ENCODE data around the gene LTBP4. TPM values are rescaled to one million over a fixed set of nuclear protein-coding genes. Genes with fewer than 3 reads are reported as not detected.

Gene LTBP4
- total RNA-seq, 1 experiment from 2014 or later, result 9.6 TPM

- Histone ChIP-seq H3K9me2 (replicated peaks; ENCODE audit: insufficient read depth, low read length) (no peaks in the 10 kb centered on the region), H3K27ac (ENCODE audit: low read length) (no peak overlapping the region), H3K36me3 (ENCODE audit: insufficient read depth, low read length) (no peaks in the 10 kb centered on the region), H3K4me2 (ENCODE audit: low read depth, low read length, poor library complexity, severe bottlenecking) (peak overlapping the region; percentile 61), H3K27me3 (ENCODE audit: low read length) (no peaks in the 10 kb centered on the region), H4K20me1 (ENCODE audit: insufficient read depth, low read depth, low read length) (no peaks in the 10 kb centered on the region), H3K4me3 (ENCODE audit: low read length) (peak overlapping the region; percentile 52), H3K79me2 (ENCODE audit: low read length) (no peaks in the 10 kb centered on the region), H3K9ac (ENCODE audit: low read length) (peak overlapping the region; percentile 18), H3K9me3 (ENCODE audit: low read length) (no peaks in the 10 kb centered on the region), H2AFZ (ENCODE audit: low read length) (peak overlapping the region; percentile 73; the same call in 1 of the 2 replicates), H3K4me1 (ENCODE audit: low read length) (peaks cover 16% of the 10 kb centered on the region)
- DNase-seq, result no peak
Measured at GRCh38 chr19:40571005-40571318, 30.2 kb upstream of the LTBP4 start.

DNA sequence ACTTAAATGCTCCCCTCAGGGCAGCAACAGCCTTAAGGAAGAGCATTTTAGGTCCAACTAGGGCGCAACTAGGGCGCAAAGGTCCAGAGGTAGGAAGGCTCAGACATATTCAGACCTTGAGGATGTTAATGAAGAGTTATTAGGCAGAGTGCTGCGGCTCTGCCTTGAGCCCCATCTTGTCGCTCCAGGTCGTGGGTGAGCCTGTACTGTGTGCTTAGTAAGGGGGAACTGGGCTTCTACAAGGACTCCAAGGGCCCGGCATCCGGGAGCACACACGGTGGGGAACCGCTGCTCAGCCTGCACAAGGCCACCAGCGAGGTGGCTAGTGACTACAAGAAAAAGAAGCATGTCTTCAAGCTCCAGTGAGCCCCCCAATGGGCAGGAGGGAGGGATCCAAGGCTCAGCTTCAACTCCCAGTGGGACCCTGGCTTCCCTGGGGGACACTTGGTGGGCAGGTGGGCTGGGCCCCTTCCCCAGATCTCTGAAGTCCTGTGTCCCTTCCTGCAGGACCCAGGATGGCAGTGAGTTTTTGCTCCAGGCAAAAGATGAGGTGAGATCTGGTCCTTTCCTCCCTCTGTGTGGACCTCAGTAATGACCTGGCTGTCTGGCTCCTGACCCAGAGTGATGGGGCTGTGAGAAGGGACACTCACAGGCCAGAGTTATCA, 29.2 kb upstream of the LTBP4 start:
- H3K27me3 ChIP-seq (ENCODE audit: low read length), result no peaks in the 10 kb centered on the region
- no peaks in the 10 kb centered on the region for H4K20me1 ChIP-seq (ENCODE audit: insufficient read depth, low read depth, low read length)
- H3K36me3 ChIP-seq (ENCODE audit: insufficient read depth, low read length), result no peaks in the 10 kb centered on the region
- H3K4me1 ChIP-seq (ENCODE audit: low read length), result peaks cover 21% of the 10 kb centered on the region
- no peak overlapping the region for H3K4me2 ChIP-seq (ENCODE audit: low read depth, low read length, poor library complexity, severe bottlenecking)
- no peak overlapping the region for H3K4me3 ChIP-seq (ENCODE audit: low read length)
- no peak overlapping the region for H2AFZ ChIP-seq (ENCODE audit: low read length)
- H3K27ac ChIP-seq (ENCODE audit: low read length), result no peak overlapping the region
- H3K79me2 ChIP-seq (ENCODE audit: low read length), result peaks cover 2% of the 10 kb centered on the region
- no peaks in the 10 kb centered on the region for H3K9me3 ChIP-seq (ENCODE audit: low read length)
- H3K9me2 ChIP-seq (replicated peaks; ENCODE audit: insufficient read depth, low read length), result no peaks in the 10 kb centered on the region
- no peak overlapping the region for H3K9ac ChIP-seq (ENCODE audit: low read length)
- DNase-seq, result no peak

DNA sequence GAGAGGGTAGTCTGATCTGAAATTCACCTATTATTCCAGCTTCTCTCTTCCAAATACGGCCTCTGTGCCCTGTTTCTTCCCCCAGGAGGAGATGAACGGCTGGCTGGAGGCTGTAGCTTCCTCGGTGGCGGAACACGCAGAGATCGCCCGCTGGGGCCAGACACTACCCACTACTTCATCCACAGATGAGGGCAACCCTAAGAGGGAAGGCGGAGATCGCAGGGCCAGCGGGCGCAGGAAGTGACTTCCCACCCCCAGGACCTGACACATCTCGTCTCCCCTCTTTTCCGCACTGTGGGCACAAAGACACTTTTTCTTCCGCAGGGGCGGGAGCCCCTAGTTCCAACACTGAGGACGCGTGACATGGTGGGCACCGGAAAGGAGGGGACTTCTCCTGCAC, 25.8 kb upstream of the LTBP4 start:
- Histone ChIP-seq H4K20me1 (ENCODE audit: insufficient read depth, low read depth, low read length) (0 out of 2 replicates have a peak, but pooled peaks cover 5% of the 10 kb centered on the region), H3K36me3 (ENCODE audit: insufficient read depth, low read length) (peaks cover 10% of the 10 kb centered on the region), H3K4me2 (ENCODE audit: low read depth, low read length, poor library complexity, severe bottlenecking) (no peak overlapping the region), H3K79me2 (ENCODE audit: low read length) (peaks cover 19% of the 10 kb centered on the region), H3K9me3 (ENCODE audit: low read length) (no peaks in the 10 kb centered on the region), H3K27ac (ENCODE audit: low read length) (no peak overlapping the region), H3K4me1 (ENCODE audit: low read length) (peaks cover 31% of the 10 kb centered on the region), H3K9me2 (replicated peaks; ENCODE audit: insufficient read depth, low read length) (no peaks in the 10 kb centered on the region), H3K9ac (ENCODE audit: low read length) (no peak overlapping the region), H3K4me3 (ENCODE audit: low read length) (no peak overlapping the region), H2AFZ (ENCODE audit: low read length) (no peak overlapping the region), H3K27me3 (ENCODE audit: low read length) (no peaks in the 10 kb centered on the region)
- no peak for DNase-seq

- Histone ChIP-seq H3K36me3 (ENCODE audit: insufficient read depth, low read length) (peaks cover 16% of the 10 kb centered on the region), H3K4me2 (ENCODE audit: low read depth, low read length, poor library complexity, severe bottlenecking) (peak overlapping the region; percentile 87), H3K9ac (ENCODE audit: low read length) (peak overlapping the region; percentile 89), H3K27ac (ENCODE audit: low read length) (no peak overlapping the region), H3K4me1 (ENCODE audit: low read length) (peaks cover 27% of the 10 kb centered on the region), H3K4me3 (ENCODE audit: low read length) (peak overlapping the region; percentile 97; the same call in 1 of the 2 replicates), H2AFZ (ENCODE audit: low read length) (peak overlapping the region; percentile 48; the same call in 1 of the 2 replicates), H4K20me1 (ENCODE audit: insufficient read depth, low read depth, low read length) (0 out of 2 replicates have a peak, but pooled peaks cover 5% of the 10 kb centered on the region), H3K9me3 (ENCODE audit: low read length) (no peaks in the 10 kb centered on the region), H3K9me2 (replicated peaks; ENCODE audit: insufficient read depth, low read length) (no peaks in the 10 kb centered on the region), H3K27me3 (ENCODE audit: low read length) (no peaks in the 10 kb centered on the region), H3K79me2 (ENCODE audit: low read length) (peaks cover 19% of the 10 kb centered on the region)
- no peak for DNase-seq
Measured at GRCh38 chr19:40576151-40576584, 25.0 kb upstream of the LTBP4 start.

DNA sequence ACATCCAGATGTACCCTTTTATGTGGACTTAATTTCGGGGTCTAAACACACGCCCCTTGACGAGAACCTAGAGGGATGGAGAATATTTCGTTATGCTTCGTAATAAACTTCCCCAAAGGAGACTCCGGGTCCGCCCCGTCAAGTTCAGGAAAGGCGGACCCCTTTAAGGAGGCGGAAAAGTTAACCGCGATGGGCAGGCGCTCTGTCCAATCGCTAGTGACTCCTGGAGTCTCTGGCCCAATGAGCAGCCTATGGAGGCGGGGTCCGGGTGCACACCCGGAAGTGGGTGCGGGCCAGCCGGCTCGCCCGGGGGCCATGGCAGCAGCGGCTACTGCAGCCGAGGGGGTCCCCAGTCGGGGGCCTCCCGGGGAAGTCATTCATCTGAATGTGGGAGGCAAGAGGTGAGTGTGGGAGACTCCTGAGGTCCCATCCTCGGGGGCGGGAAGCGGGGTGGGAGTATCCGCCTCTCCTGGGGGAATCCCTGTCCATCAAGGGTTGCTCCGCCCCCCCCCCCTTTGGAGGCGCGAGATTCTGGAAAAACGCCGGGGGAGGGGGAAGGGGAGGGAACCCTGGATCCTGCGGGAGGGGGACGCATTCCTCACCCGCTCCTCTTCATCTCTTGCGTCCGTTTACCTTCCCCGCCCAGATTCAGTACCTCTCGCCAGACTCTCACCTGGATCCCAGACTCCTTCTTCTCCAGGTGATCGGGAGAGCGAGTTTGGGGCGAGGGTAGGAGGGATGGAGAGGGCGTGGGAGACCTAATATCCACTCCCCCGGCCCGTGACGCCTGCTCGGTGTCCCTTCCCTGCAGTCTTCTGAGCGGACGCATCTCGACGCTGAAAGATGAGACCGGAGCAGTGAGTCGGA, 24.4 kb upstream of the LTBP4 start, which contains the start of gene SHKBP1:
TSS of gene SHKBP1 (plus strand) at position 289 of the 867 bp plus-strand sequence. CDS start at position 316, 27 bp downstream.
- peaks cover 19% of the 10 kb centered on the region for H3K79me2 ChIP-seq (ENCODE audit: low read length)
- 0 out of 2 replicates have a peak, but pooled peaks cover 5% of the 10 kb centered on the region for H4K20me1 ChIP-seq (ENCODE audit: insufficient read depth, low read depth, low read length)
- H3K4me2 ChIP-seq (ENCODE audit: low read depth, low read length, poor library complexity, severe bottlenecking), result peak within 1 kb of the TSS; percentile 87
- no peaks in the 10 kb centered on the region for H3K27me3 ChIP-seq (ENCODE audit: low read length)
- H3K9ac ChIP-seq (ENCODE audit: low read length), result peak within 1 kb of the TSS; percentile 89
- peak within 1 kb of the TSS; percentile 48; the same call in 1 of the 2 replicates for H2AFZ ChIP-seq (ENCODE audit: low read length)
- peaks cover 20% of the 10 kb centered on the region for H3K4me1 ChIP-seq (ENCODE audit: low read length)
- peaks cover 16% of the 10 kb centered on the region for H3K36me3 ChIP-seq (ENCODE audit: insufficient read depth, low read length)
- peak within 1 kb of the TSS; percentile 43; the same call in 1 of the 2 replicates for H3K27ac ChIP-seq (ENCODE audit: low read length)
- peak within 1 kb of the TSS; percentile 97 for H3K4me3 ChIP-seq (ENCODE audit: low read length)
- no peaks in the 10 kb centered on the region for H3K9me2 ChIP-seq (replicated peaks; ENCODE audit: insufficient read depth, low read length)
- H3K9me3 ChIP-seq (ENCODE audit: low read length), result no peaks in the 10 kb centered on the region
- DNase-seq, result peak; percentile 98

- Histone ChIP-seq H3K27me3 (ENCODE audit: low read length) (no peaks in the 10 kb centered on the region), H2AFZ (ENCODE audit: low read length) (no peak overlapping the region), H3K36me3 (ENCODE audit: insufficient read depth, low read length) (peaks cover 18% of the 10 kb centered on the region), H3K9ac (ENCODE audit: low read length) (no peak overlapping the region), H4K20me1 (ENCODE audit: insufficient read depth, low read depth, low read length) (0 out of 2 replicates have a peak, but pooled peaks cover 5% of the 10 kb centered on the region), H3K4me1 (ENCODE audit: low read length) (peaks cover 20% of the 10 kb centered on the region), H3K9me2 (replicated peaks; ENCODE audit: insufficient read depth, low read length) (no peaks in the 10 kb centered on the region), H3K79me2 (ENCODE audit: low read length) (peaks cover 19% of the 10 kb centered on the region), H3K27ac (ENCODE audit: low read length) (no peak overlapping the region), H3K4me2 (ENCODE audit: low read depth, low read length, poor library complexity, severe bottlenecking) (peak overlapping the region; percentile 87), H3K4me3 (ENCODE audit: low read length) (no peak overlapping the region; the same call in 1 of the 2 replicates), H3K9me3 (ENCODE audit: low read length) (no peaks in the 10 kb centered on the region)
- no peak for DNase-seq
Measured at GRCh38 chr19:40578442-40578908, 22.7 kb upstream of the LTBP4 start.

DNA sequence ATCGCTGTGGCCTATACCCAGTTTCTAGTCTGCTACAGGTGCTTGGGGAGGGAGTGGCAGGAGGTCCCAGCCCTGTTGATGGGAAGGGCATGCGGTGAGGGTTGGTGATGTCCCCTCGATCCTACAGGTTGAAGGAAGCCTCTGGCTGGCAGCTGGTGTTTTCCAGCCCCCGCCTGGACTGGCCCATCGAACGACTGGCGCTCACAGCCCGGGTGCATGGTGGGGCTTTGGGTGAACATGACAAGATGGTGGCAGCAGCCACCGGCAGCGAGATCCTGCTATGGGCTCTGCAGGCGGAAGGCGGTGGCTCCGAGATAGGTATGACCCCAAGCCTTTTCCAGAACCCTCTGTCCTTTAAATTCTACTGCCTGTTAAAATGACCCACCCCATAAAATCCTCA, 20.6 kb upstream of the LTBP4 start:
- no peak overlapping the region for H3K4me3 ChIP-seq (ENCODE audit: low read length)
- H3K79me2 ChIP-seq (ENCODE audit: low read length), result peaks cover 19% of the 10 kb centered on the region
- peaks cover 20% of the 10 kb centered on the region for H3K4me1 ChIP-seq (ENCODE audit: low read length)
- H3K9me3 ChIP-seq (ENCODE audit: low read length), result no peaks in the 10 kb centered on the region
- no peaks in the 10 kb centered on the region for H3K9me2 ChIP-seq (replicated peaks; ENCODE audit: insufficient read depth, low read length)
- no peak overlapping the region for H3K4me2 ChIP-seq (ENCODE audit: low read depth, low read length, poor library complexity, severe bottlenecking)
- H4K20me1 ChIP-seq (ENCODE audit: insufficient read depth, low read depth, low read length), result 0 out of 2 replicates have a peak, but pooled peaks cover 5% of the 10 kb centered on the region
- H3K27me3 ChIP-seq (ENCODE audit: low read length), result no peaks in the 10 kb centered on the region
- H2AFZ ChIP-seq (ENCODE audit: low read length), result no peak overlapping the region
- no peak for DNase-seq
- no peak overlapping the region for H3K9ac ChIP-seq (ENCODE audit: low read length)
- H3K27ac ChIP-seq (ENCODE audit: low read length), result no peak overlapping the region
- peaks cover 21% of the 10 kb centered on the region for H3K36me3 ChIP-seq (ENCODE audit: insufficient read depth, low read length)

DNA sequence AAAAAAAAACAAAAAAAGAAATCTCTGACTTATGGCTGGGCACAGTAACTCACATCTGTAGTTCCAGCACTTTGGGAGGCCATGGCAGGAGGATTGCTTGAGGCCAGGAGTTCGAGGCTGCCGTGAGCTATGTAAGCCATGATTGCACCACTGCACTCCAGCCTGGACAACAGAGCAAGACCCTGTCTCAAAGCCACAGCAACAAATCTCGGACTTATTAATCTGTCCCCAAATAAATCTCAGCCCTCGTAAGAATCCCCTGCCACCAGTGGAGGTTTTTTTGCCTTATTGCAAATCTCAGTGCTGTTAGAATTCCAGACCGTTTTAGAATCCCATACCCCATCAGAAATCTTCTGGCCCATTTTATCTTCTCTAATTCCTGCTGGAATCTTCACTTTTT, 19.6 kb upstream of the LTBP4 start:
- peaks cover 15% of the 10 kb centered on the region for H3K4me1 ChIP-seq (ENCODE audit: low read length)
- H3K36me3 ChIP-seq (ENCODE audit: insufficient read depth, low read length), result peaks cover 21% of the 10 kb centered on the region
- H3K4me2 ChIP-seq (ENCODE audit: low read depth, low read length, poor library complexity, severe bottlenecking), result no peak overlapping the region
- 0 out of 2 replicates have a peak, but pooled peaks cover 5% of the 10 kb centered on the region for H4K20me1 ChIP-seq (ENCODE audit: insufficient read depth, low read depth, low read length)
- no peak overlapping the region for H3K9ac ChIP-seq (ENCODE audit: low read length)
- no peaks in the 10 kb centered on the region for H3K27me3 ChIP-seq (ENCODE audit: low read length)
- peaks cover 19% of the 10 kb centered on the region for H3K79me2 ChIP-seq (ENCODE audit: low read length)
- H2AFZ ChIP-seq (ENCODE audit: low read length), result no peak overlapping the region
- H3K9me3 ChIP-seq (ENCODE audit: low read length), result no peaks in the 10 kb centered on the region
- no peak for DNase-seq
- no peaks in the 10 kb centered on the region for H3K9me2 ChIP-seq (replicated peaks; ENCODE audit: insufficient read depth, low read length)
- H3K4me3 ChIP-seq (ENCODE audit: low read length), result no peak overlapping the region
- H3K27ac ChIP-seq (ENCODE audit: low read length), result no peak overlapping the region
